Smooth muscle cell (in vitro differentiated cells): ENCODE results near the gene PAF1. TPM values are rescaled to one million over a fixed set of nuclear protein-coding genes. Genes with fewer than 3 reads are reported as not detected.

Experiments used
- DNase-seq: peaks from one replicate; lab custom pipeline; 2025; ENCODE audit not compliant: unreplicated experiment; lab: John Stamatoyannopoulos, UW
- H2AFZ ChIP-seq: fragments of 200-600 bp; sonication (generic); 2 replicates; pipeline ENCODE4 v1.6.0; 2016; ENCODE audit warnings: antibody characterized with exemption, low read depth, mild to moderate bottlenecking
- H3F3A ChIP-seq: fragments of 200-600 bp; sonication (generic); 2 replicates; pipeline ENCODE4 v1.6.0; 2017; ENCODE audit warnings: antibody characterized with exemption, low read depth
- H3K27ac ChIP-seq: fragments of 200-600 bp; sonication (generic); 2 replicates; pipeline ENCODE4 v1.5.1; 2016; ENCODE audit warnings: low read depth, mild to moderate bottlenecking
- H3K27me3 ChIP-seq: fragments of 200-600 bp; sonication (generic); 2 replicates; pipeline ENCODE4 v1.6.1; 2016; ENCODE audit warnings: low read depth, mild to moderate bottlenecking
- H3K36me3 ChIP-seq: fragments of 200-600 bp; sonication (generic); 2 replicates; pipeline ENCODE4 v1.5.1; 2016; ENCODE audit warnings: low read depth
- H3K4me1 ChIP-seq: fragments of 200-600 bp; sonication (generic); 2 replicates; pipeline ENCODE4 v1.5.1; 2016; ENCODE audit warnings: low read depth
- H3K4me2 ChIP-seq: fragments of 200-600 bp; sonication (generic); 2 replicates; pipeline ENCODE4 v1.6.0; 2016; ENCODE audit warnings: mild to moderate bottlenecking
- H3K4me3 ChIP-seq: fragments of 200-600 bp; sonication (generic); 2 replicates; pipeline ENCODE4 v1.5.1; 2016; ENCODE audit warnings: mild to moderate bottlenecking
- H3K79me2 ChIP-seq: fragments of 200-600 bp; sonication (generic); 2 replicates; pipeline ENCODE4 v1.6.0; 2016; ENCODE audit warnings: low read depth, mild to moderate bottlenecking
- H3K9ac ChIP-seq: fragments of 200-600 bp; sonication (generic); 2 replicates; pipeline ENCODE4 v1.6.0; 2016; ENCODE audit warnings: low read depth
- H3K9me3 ChIP-seq: fragments of 200-600 bp; sonication (generic); replicated peaks from 2 replicates; pipeline ENCODE4 v1.5.1; 2016; ENCODE audit warnings: low read depth
- H4K20me1 ChIP-seq: fragments of 200-600 bp; sonication (generic); 2 replicates; pipeline ENCODE4 v1.6.0; 2016; ENCODE audit warnings: low read depth
- CTCF ChIP-seq: fragments of 200-600 bp; sonication (generic); IDR thresholded peaks from 2 replicates; pipeline ENCODE4 v1.5.1; 2017; ENCODE audit warnings: borderline replicate concordance, mild to moderate bottlenecking, antibody characterized with exemption; ENCODE audit not compliant: insufficient read depth, poor library complexity, severe bottlenecking
- WGBS: methylation state at CpG from one replicate; pipeline ENCODE4 v1.1.7; 2016; ENCODE audit warnings: low lambda C conversion rate; 5-methylcytosine and 5-hydroxymethylcytosine counted together
- polyA plus RNA-seq: library from polyadenylated mRNA; unstranded; fragments of >200 nt; fragmentation: Nextera tagmentation; extraction: Ambion mirVana; gene quantifications from 2 replicates; pipeline ENCODE4 v1.2.1, GENCODE V29; 2016
- total RNA-seq: library from RNA; depleted of rRNA; stranded (reverse); fragments of >200 nt; gene quantifications from 2 replicates; pipeline ENCODE4 v1.2.3, GENCODE V29; 2014

The PAF1 gene
- total and polyA plus RNA-seq, 2 experiments from 2014 or later, result 27.8 to 42.7 TPM

GRCh38 chr19:39356647-39357046, 34.3 kb downstream of the PAF1 start:
- no peak overlapping the region for H3K4me3 ChIP-seq
- H3F3A ChIP-seq, result no peaks in the 10 kb centered on the region
- 94% methylated on average over 18 of the region's 18 CpGs for WGBS
- peaks cover 54% of the 10 kb centered on the region for H4K20me1 ChIP-seq
- H3K4me2 ChIP-seq, result no peak overlapping the region
- H3K27me3 ChIP-seq, result no peaks in the 10 kb centered on the region
- H3K4me1 ChIP-seq, result no peaks in the 10 kb centered on the region
- DNase-seq, result no peak
- TF ChIP-seq CTCF, result no peak
- no peaks in the 10 kb centered on the region for H3K9me3 ChIP-seq
- H3K36me3 ChIP-seq, result peaks cover 11% of the 10 kb centered on the region
- no peak overlapping the region for H2AFZ ChIP-seq
- H3K79me2 ChIP-seq, result peaks cover 11% of the 10 kb centered on the region
- H3K27ac ChIP-seq, result no peak overlapping the region
- H3K9ac ChIP-seq, result no peak overlapping the region

GRCh38 chr19:39356073-39356472, 34.8 kb downstream of the PAF1 start:
- Histone ChIP-seq H3K4me3 (no peak overlapping the region), H3K79me2 (peaks cover 16% of the 10 kb centered on the region), H3K4me1 (no peaks in the 10 kb centered on the region), H3K9me3 (no peaks in the 10 kb centered on the region), H3K36me3 (peaks cover 11% of the 10 kb centered on the region), H4K20me1 (peaks cover 58% of the 10 kb centered on the region), H3K27me3 (no peaks in the 10 kb centered on the region), H2AFZ (no peak overlapping the region), H3K4me2 (no peak overlapping the region), H3F3A (no peaks in the 10 kb centered on the region), H3K27ac (no peak overlapping the region), H3K9ac (no peak overlapping the region)
- WGBS, result 97% methylated on average over 3 of the region's 3 CpGs
- TF ChIP-seq CTCF, result no peak
- DNase-seq, result no peak

- Histone ChIP-seq H3K4me2 (no peak overlapping the region), H3K9me3 (no peaks in the 10 kb centered on the region), H3K27ac (no peak overlapping the region), H3K79me2 (peaks cover 23% of the 10 kb centered on the region), H4K20me1 (peaks cover 66% of the 10 kb centered on the region), H3F3A (no peaks in the 10 kb centered on the region), H3K4me3 (no peak overlapping the region), H3K9ac (no peak overlapping the region), H2AFZ (no peak overlapping the region), H3K27me3 (no peaks in the 10 kb centered on the region), H3K4me1 (no peaks in the 10 kb centered on the region), H3K36me3 (peaks cover 11% of the 10 kb centered on the region)
- DNase-seq, result no peak
- 96% methylated on average over 5 of the region's 5 CpGs for WGBS
- no peak for TF ChIP-seq CTCF
These were observed 35.7 kb downstream of the PAF1 start for GRCh38 chr19:39355253-39355652.
